Heart left ventricle (tissue), 16 donors: Measurements from ENCODE around the gene MTX2. TPM values are rescaled to one million over a fixed set of nuclear protein-coding genes. Genes with fewer than 3 reads are reported as not detected.

Experiments
- ATAC-seq, 4 donors: fragments of 200-7000 bp; cut with Tn5 transposase; one replicate each; pipeline ENCODE4 v1.9.1; 2020 to 2022; ENCODE audit warnings: moderate library complexity in 4 of 4, mild to moderate bottlenecking in 3 of 4, moderate number of reproducible peaks in 1 of 4
- DNase-seq, 5 donors: peaks; one replicate each; pipeline ENCODE4 v3.0.0-alpha.2; 2020
- H3K27ac ChIP-seq, 12 donors: fragments of 200-600 bp; sonication (generic) in 4 of 12; one replicate each; pipeline versions ENCODE4 v1.5.0 to v1.8.0; 2016 to 2022; ENCODE audit warnings: mild to moderate bottlenecking in 2 of 12
- H3K27me3 ChIP-seq, 9 donors: fragments of 200-600 bp; sonication (generic) in 2 of 9; one replicate each; pipeline versions ENCODE4 v1.5.1 to v1.8.0; 2016 to 2022; ENCODE audit warnings: mild to moderate bottlenecking in 3 of 9
- H3K36me3 ChIP-seq, 9 donors: fragments of 200-600 bp; sonication (generic) in 2 of 9; one replicate each; pipeline versions ENCODE4 v1.5.0 to v1.8.0; 2018 to 2022; ENCODE audit warnings: mild to moderate bottlenecking in 2 of 9
- H3K4me1 ChIP-seq, 12 donors: fragments of 200-600 bp; sonication (generic) in 4 of 12; one replicate each; pipeline versions ENCODE4 v1.5.0 to v1.8.0; 2016 to 2022; ENCODE audit warnings: mild to moderate bottlenecking in 3 of 12
- H3K4me3 ChIP-seq, 12 donors: fragments of 200-600 bp; sonication (generic) in 4 of 12; one replicate each; pipeline versions ENCODE4 v1.5.0 to v1.8.0; 2017 to 2022; ENCODE audit warnings: mild to moderate bottlenecking in 9 of 12, moderate library complexity in 4 of 12
- H3K9me3 ChIP-seq, 12 donors: fragments of 200-600 bp; sonication (generic) in 4 of 12; one replicate each; pipeline versions ENCODE4 v1.5.0 to v1.8.0; 2016 to 2022; ENCODE audit warnings: mild to moderate bottlenecking in 1 of 12
- POLR2A ChIP-seq, 2 donors: fragments of 450-650 bp; IDR thresholded peaks; one replicate each; pipeline ENCODE4 v1.6.1; 2017; ENCODE audit warnings: antibody characterized with exemption in 2 of 2, mild to moderate bottlenecking in 2 of 2, moderate library complexity in 2 of 2
- WGBS, 4 donors: extraction: QIAGEN DNeasy Blood & Tissue Kit in 2 of 4; methylation state at CpG; one replicate each; pipeline versions ENCODE4 v1.1.5 to v1.1.7; 2013 to 2018; 5-methylcytosine and 5-hydroxymethylcytosine counted together
- intact Hi-C, 10 donors: fragments of 100-400 bp; cut with DNase I; formaldehyde crosslinking; loops; one replicate each; pipeline versions ENCODE4 v1.11.1 to v1.14.2; 2022
- polyA plus RNA-seq, 2 donors: library from polyadenylated mRNA; stranded (reverse); fragments of 200-250 nt; gene quantifications; one replicate each; pipeline ENCODE4 v1.2.3, GENCODE V29; 2013
- total RNA-seq, 9 donors: library from RNA; depleted of rRNA in 2 of 9; stranded (reverse); fragments of >200 nt in 2 of 9; fragmentation: NEBNext Ultra II Directional in 3 of 9; extraction: Animal tissue kit (Norgen Biotek cat#: 25700) in 3 of 9; gene quantifications; one replicate each; pipeline versions ENCODE4 v1.1.0 to v1.2.4, GENCODE V29; 2016 to 2023
- TF ChIP-seq, protein P1 (sequence below), 12 donors: fragments of 200-600 bp; sonication (generic) in 4 of 12; IDR thresholded peaks; one replicate each; pipeline versions ENCODE4 v1.5.0 to v1.8.0; 2018 to 2022; ENCODE audit warnings: antibody characterized with exemption in 12 of 12, mild to moderate bottlenecking in 5 of 12
- donor health status: ischemic (EF 13 %, LVEDD 7.1; RV severe dilation, severe dysfunction).
- donor health status: healthy with polysubstance abuse.
- donor health status: DM: no; HTN: yes; CAD: no.
- donor health status: DM: no; HTN: no; CAD: no.
- donor health status: ischemic (EF 25% LVEDD 6.9; RV normal size, moderate dysfunction).
- donor health status: ischemic (EF 25% LVEDD 5.7; RV mildly dilated, moderate dysfunction).
- donor health status: healthy.
- donor health status: DM: yes; HTN: yes; CAD: no.
- donor health status: ischemic (EF 35%, LVEDD 5.7; RV mildly dilated, moderate dysfunction).
- donor health status: nonischemic (EF 11% LVEDD 7.7; RV severe dilation, severe dysfunction).
- donor health status: DM: yes; HTN: yes; CAD: no.
- donor health status: PGD.
- donor health status: ischemic (EF 29% LVEDD 5.4; RV normal size, mild dysfunction).
- donor health status: nonischemic (EF 23%, LVEDD 6.1; RV moderate dilation, normal function).

MTX2 gene
- total and polyA plus RNA-seq, 11 donors, result 37.6 to 79.7 (median 44.7) TPM

DNA sequence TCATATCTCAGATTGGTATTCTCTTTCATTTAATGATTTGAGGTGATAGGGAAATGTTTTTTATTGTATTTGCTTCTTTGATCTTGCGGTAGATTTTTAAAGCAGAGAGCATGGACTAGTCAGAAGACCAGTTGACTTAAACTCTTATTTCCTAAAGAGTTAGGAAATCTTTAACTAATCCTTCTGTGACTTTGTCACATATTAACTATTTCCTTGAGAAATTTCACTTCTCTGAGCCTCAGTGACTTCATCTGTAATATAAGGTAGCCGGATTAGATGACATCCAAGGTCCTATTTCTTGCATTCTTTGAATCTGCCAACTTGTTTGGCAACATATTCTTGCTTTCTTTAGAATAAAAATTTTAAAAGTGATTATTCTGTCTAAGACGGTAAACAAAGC lies 55.6 kb downstream of the MTX2 start:
- TF ChIP-seq POLR2A (IDR thresholded peaks at IDR 0.05), result no peak
- TF ChIP-seq, protein P1, sequence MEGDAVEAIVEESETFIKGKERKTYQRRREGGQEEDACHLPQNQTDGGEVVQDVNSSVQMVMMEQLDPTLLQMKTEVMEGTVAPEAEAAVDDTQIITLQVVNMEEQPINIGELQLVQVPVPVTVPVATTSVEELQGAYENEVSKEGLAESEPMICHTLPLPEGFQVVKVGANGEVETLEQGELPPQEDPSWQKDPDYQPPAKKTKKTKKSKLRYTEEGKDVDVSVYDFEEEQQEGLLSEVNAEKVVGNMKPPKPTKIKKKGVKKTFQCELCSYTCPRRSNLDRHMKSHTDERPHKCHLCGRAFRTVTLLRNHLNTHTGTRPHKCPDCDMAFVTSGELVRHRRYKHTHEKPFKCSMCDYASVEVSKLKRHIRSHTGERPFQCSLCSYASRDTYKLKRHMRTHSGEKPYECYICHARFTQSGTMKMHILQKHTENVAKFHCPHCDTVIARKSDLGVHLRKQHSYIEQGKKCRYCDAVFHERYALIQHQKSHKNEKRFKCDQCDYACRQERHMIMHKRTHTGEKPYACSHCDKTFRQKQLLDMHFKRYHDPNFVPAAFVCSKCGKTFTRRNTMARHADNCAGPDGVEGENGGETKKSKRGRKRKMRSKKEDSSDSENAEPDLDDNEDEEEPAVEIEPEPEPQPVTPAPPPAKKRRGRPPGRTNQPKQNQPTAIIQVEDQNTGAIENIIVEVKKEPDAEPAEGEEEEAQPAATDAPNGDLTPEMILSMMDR (IDR thresholded peaks at IDR 0.05), result no peak
- H3K36me3 ChIP-seq, result peaks cover 0 to 26% (median 17%) of the 10 kb centered on the region in 9 donors
- ATAC-seq, result no peak
- intact Hi-C loops, result no loop called here
- 94 to 98% (median 95%) methylated on average over 3 of the region's 3 CpGs for WGBS, 4 donors
- H3K4me1 ChIP-seq, result peaks cover 0 to 13% (median 2%) of the 10 kb centered on the region in 12 donors
- no peak overlapping the region for H3K27ac ChIP-seq
- H3K9me3 ChIP-seq, result no peaks in the 10 kb centered on the region
- H3K27me3 ChIP-seq, result no peaks in the 10 kb centered on the region
- no peak overlapping the region for H3K4me3 ChIP-seq
- DNase-seq, result no peak

DNA sequence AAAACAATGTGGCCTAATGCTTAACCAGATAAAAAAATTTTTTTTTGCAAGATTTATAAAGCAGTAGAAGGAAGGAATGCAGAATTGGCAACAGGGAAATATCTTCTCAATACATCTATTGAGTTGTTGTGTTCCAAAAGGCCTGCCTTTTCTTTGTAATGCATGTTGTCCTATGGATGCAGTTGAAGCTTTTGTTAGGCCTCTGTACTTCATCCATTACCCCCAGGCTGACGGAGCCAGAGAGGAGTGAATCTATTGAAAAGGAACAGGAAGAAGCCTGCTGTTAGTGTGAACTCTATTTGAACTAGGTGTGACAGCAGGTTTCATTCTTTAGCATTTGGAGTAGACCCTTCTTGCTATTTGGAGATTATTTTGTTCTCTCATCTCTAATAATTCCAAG lies 56.5 kb downstream of the MTX2 start:
- intact Hi-C loops, result no loop called here
- no peaks in the 10 kb centered on the region for H3K9me3 ChIP-seq
- no peak overlapping the region for H3K27ac ChIP-seq
- ATAC-seq (no peak), DNase-seq (no peak)
- H3K27me3 ChIP-seq, result no peaks in the 10 kb centered on the region
- 76 to 86% (median 79%) methylated on average over 1 of the region's 1 CpG for WGBS, 4 donors
- peaks cover 0 to 13% (median 2%) of the 10 kb centered on the region in 12 donors for H3K4me1 ChIP-seq
- peaks cover 0 to 35% (median 19%) of the 10 kb centered on the region in 9 donors for H3K36me3 ChIP-seq
- no peak overlapping the region for H3K4me3 ChIP-seq
- TF ChIP-seq POLR2A (IDR thresholded peaks at IDR 0.05), result no peak
- TF ChIP-seq, protein P1 (IDR thresholded peaks at IDR 0.05), result no peak

DNA sequence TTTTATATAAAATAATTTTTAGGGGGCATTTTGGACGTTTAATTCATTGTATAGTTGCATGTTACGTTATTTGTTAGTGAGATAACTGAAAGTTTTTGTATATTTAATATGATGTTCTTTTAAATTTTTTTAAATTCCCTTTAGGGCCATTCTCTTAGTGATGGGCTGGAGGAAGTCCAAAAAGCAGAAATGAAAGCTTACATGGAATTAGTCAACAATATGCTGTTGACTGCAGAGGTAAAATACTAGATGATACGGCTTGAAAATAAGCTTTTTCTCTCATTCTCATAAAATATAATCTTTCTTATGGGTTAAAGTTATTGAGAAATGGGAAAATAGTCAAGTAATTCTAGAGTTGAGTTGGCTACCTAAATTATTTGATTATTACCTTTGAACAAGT lies 58.9 kb downstream of the MTX2 start:
- Histone ChIP-seq H3K27ac (no peak overlapping the region), H3K9me3 (no peaks in the 10 kb centered on the region), H3K4me3 (no peak overlapping the region), H3K36me3 (peaks cover 0 to 40% (median 19%) of the 10 kb centered on the region in 9 donors), H3K4me1 (peaks cover 0 to 5% (median 0%) of the 10 kb centered on the region in 12 donors), H3K27me3 (no peaks in the 10 kb centered on the region)
- WGBS, 4 donors, result 86 to 90% (median 87%) methylated on average over 3 of the region's 3 CpGs
- intact Hi-C loops, result no loop called here
- DNase-seq (no peak), ATAC-seq (no peak)
- no peak for TF ChIP-seq POLR2A (IDR thresholded peaks at IDR 0.05)
- TF ChIP-seq, protein P1 (IDR thresholded peaks at IDR 0.05), result no peak

DNA sequence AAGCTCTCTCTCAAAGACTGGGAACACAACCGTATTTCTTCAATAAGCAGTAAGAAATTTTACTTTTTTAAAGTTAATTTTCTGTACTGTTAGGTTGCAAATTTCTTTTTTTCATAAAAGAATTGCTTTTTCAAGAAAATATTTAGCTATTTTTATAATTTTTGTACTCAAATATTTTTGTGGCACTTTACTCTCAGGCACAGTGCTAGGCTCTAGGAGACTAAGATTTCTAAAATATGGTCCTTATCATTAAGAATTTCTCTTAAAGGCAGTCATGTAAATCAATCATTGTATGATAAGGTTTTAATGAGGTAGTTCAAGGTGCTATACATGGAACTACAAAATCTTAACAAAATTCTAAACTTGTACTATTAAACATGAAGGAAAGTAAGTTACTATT lies 61.4 kb downstream of the MTX2 start:
- H3K36me3 ChIP-seq, result peaks cover 0 to 51% (median 20%) of the 10 kb centered on the region in 9 donors

More for the DNA sequence above, 61.4 kb downstream of the MTX2 start:
- Histone ChIP-seq H3K4me3 (no peak overlapping the region), H3K27ac (no peak overlapping the region), H3K27me3 (no peaks in the 10 kb centered on the region), H3K9me3 (no peaks in the 10 kb centered on the region), H3K4me1 (peaks cover 0 to 5% (median 0%) of the 10 kb centered on the region in 12 donors)
- no peak for TF ChIP-seq POLR2A (IDR thresholded peaks at IDR 0.05)
- TF ChIP-seq, protein P1 (IDR thresholded peaks at IDR 0.05), result no peak
- WGBS, 4 donors, result 96 to 100% (median 98%) methylated on average over 1 of the region's 1 CpG
- intact Hi-C loops, result no loop called here
- ATAC-seq (no peak), DNase-seq (no peak)
